Activated T-cell treated with anti-CD3 and anti-CD28 coated beads for 1 hour (primary cell): ENCODE results near the gene AMFR.

Experiments used
- DNase-seq: peaks from one replicate; pipeline ENCODE4 v3.0.0-alpha.2; 2020; ENCODE audit warnings: low read depth

Gene AMFR

DNA sequence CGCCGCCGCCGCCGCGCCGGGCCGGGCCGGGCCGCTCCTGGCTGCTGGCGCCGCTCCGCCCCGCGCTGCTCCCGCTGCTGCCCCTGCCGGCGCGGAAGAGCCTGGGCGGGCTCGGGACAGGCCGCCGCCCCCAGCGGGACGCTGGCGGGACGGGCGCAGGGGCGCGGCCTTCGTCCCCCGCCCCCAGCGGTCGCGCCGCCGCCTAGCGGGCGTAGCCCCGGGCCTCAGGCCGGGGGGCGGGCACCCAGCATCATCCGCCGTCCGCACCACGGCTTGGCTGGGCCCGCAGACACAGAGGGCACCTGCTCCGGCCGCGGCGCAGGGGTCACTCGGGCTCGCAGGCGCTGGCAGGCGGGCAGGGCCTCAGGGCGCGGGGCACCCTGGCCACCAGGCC, at the start of gene AMFR:
Gene AMFR, minus strand, starts transcription at position 107 of the 394 bp plus-strand sequence. CDS start 218 bp downstream, outside the sequence.
- peak; percentile 46 for DNase-seq

DNA sequence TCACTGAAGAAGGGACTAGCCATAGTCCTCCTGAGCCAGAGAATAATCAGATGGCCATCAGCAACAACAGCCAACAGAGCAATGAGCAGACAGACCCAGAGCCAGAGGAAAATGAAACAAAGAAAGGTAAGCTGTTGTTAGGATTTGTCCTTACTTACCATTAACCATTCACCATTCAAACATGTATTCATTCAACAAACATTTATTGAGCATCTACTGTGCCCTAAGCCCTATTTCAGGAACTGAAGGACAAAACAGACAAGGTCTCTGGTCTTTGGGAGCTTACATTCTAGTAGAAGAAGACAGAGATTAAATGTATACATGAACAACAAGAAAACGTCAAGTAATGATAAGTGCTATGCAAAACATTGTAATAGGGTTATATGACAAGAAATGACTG, 45.3 kb upstream of the AMFR start:
- no peak for DNase-seq

DNA sequence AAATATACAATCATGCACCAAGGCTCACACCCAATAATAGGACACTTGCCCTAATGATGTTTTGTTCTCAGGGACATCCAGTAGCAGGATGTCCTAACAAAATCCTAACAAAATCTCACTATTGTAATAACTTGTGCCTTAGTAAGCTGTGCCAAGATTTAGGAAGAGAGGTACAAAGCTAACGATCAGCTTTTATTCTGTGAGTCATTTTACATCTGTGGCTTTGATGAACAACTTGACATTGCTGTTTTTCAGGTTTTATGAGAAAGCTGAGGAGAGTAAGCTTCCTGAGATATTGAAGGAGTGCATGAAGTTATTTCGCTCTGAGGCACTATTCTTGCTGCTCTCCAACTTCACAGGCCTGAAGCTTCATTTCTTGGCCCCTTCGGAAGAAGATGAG, 44.9 kb upstream of the AMFR start:
- no peak for DNase-seq

DNA sequence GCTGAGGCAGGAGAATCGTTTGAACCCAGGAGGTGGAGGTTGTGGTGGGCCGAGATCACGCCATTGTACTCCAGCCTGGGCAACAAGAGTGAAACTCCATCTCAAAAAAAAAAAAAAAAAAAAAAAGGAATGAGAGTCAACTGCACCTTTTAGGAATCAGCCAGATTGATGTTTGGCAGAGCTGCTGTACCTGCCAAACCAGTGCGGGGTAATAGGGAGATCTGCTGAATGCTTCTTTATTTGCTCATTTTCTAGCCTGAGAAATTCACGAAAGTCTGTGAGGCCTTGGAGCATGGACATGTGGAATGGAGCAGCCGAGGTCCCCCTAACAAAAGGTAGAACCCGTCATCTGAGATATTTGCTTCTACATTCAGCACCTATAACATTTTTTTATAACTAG, 44.4 kb upstream of the AMFR start:
- no peak for DNase-seq

DNA sequence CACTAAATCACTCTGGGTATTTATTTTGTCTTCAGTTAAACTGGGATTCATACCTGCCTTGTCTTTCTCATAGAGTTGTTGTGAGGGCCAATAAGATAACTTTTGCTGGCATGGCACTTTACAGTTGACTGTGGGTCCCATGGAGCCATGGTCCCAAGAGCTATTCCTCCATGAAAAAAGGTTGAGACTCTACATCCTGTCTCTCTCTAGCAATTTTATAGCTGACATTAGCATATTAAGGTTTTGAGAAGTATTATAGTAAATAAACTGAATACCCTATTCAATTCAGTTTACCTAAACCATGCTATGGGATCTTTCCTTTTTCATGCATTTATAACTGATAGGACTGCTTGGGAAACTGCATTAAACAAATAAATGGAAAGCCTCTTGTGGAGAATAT, 43.5 kb upstream of the AMFR start:
- DNase-seq: no peak

DNA sequence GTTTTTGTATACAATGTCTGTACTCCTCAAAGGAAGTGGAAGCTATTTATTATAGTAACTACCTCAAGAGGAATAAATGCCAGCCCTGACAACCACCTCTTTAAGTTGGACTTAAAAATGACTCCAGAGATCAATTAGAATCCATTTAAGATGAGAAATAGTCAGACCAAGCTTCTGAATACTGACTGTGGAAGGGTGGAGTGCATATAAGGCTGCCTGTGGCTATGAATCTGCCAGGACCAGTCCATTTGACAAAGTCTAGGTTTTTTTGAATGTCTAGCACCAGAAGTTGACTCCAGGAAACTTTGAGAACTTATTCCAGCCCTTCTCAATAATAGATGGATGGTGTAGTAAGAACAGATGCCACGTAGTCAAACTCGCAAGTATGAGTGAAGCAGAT, 41.0 kb upstream of the AMFR start:
- DNase-seq: no peak

DNA sequence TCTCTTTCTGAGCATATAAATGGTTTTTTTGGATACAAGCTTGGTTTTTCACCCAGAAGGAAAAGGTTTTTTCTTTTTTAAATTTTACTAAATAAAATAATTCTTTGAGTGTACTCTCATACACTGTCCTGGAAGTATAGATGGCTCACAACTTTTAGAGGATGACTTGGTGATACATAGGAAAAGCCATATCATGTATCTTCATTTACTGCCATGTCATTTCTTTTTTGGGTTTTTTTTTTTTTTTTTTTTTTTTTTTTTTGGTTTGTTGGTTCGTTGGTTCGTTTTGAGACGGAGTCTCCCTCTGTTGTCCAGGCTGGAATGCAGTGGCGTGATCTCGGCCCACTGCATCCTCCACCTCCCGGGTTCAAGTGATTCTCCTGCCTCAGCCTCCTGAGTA, 37.8 kb upstream of the AMFR start:
- DNase-seq: no peak

DNA sequence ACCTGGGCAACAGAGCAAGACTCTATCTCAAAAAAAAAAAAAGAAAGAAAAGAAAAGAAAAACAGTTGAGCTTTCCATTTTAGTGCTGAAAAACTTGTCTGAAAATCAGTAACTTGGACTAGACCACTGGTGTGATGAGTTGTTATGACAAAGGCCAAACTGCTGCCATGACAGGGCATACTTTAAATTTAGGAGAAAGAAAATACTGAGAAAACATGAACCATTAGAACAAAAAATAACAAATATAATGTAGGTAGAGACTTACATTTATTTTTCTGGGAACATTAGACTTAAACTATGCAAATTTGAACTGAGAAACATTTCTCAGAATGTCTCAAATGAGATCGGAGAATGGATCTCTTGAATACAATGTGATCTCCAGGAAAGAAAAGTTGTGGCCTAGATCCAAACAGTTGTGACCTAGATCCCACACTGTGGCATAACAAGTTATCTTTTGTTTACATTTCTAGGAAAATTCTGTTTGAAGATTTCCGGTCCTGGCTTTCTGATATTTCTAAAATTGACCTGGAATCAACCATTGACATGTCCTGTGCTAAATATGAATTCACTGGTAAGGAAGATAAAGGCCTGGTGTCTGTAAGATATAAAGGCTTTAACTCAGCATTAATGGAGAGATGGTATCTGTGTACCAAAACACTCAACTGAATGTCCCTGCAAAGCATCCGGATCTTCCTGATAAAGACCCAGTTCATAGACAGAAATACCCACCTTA, 36.9 kb upstream of the AMFR start:
- no peak for DNase-seq

DNA sequence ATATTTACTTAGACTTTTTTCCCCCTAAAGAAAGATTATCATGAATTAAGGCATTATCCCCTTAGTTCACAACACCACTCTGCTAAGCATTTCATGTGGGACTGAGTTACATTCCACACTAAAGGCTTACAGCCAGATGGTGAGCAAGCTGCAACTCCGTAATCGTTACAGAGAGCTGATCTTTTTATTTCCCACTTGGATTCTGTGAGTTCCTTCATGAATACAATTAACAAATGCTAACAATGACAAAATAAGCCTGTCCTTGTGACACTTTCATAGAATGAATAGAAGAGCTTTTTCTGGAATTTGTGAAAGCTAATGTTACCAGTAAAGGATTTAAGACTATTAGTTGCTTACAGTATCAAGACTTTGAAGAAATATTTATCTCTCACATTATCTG, 34.8 kb upstream of the AMFR start:
- no peak for DNase-seq

DNA sequence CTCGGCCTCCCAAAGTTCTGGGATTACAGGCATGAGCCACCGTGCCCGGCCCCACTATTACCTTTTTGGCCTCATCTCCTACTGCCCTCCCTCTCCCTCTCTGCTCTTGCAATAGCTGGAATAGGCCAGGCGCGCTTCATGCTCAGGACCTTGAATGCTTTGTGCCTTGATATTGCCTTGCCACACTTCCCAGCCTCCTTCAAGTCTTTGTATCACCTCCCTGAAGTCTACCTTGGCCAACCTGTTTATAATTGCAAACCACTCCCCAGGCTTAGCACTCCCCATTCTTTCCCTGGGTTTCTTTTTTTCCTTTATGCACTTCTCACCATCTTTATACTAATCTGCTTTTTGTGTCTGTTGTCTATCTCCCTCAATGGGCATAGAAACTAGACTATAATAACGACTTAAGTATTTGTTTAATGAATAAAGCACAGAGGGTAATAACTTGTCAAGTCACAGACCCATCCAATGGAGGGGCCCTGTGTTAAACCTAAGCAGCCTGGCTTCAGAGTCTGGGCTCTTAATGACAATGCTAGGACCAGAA, 32.7 kb upstream of the AMFR start:
- DNase-seq: no peak

DNA sequence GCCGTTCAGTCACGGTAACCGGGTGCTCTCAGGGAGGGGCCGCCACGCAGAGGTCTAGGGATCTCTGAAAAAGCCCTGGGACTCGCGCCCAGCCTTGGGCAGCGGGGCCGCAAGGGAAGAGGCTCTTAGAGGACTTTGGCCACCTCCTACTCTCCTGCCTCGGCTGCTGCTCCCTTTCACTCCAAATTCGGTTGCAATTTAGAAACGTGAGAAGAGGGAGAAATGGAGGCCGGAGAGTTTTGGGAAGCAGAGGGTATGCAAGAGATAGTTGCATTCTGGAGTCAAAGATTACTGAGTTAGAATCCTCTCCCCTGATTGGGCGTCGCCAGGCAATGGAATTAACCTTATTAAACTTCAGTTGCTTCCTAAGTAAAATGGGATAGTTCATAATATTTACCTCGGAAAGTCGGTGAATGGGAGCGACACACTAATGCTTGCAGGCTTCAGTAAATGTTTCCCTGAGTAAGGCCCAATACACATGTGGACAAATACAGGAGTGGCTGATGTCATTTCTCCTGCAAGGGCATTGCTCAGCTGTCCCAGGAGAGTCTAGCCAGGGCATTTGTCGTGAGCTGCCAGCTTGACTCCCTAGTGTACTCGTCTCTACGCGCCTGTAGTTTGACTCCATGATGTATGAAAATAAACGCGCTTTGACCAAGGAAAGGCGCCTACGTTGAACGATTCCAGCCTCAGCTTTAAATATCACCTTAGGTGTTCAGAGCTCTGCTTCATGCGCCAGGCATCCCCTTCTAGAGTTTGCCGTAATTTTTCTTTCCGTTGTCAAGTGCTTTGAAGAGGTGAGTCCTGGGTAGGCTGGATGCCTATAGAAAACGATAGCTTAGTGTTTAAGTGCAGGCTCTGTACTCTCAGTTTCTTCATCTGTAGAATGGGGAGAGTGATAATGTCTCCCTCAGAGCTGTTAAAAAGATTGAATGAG, 26.7 kb upstream of the AMFR start:
- no peak for DNase-seq

DNA sequence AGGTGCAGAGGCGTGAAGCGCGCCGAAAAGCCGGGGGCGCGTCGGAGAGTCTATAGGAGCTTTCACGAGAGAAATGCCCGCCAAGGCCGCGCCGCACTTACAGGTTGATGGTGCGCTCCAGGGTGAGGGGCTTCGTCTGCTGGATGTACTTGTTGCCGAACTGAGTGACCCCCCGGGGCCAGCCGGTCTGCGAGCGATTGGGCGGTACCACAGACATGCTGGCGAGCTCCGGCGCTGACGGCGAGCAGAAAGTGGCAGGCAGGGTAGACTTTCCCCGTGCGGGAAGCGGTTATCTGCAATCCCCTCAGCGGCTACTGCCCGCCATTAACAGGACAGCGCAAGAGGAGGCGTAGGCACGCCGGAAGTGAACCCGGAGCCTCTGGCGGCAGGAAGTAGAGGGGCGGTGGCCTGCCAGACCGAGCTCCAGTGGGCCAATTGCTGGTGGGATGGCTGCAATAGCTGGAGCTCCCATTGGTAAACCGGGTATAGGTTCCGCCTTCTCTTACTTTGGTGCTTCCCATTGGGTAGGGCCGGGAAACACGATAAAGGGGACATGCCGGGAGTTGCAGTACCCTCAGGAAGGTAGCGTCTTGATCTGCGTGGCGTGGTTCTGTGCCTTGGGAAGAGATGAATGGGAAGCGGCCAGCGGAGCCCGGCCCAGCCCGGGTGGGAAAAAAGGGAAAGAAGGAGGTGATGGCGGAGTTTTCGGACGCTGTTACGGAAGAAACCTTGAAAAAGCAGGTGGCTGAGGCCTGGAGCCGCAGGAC, 25.8 kb upstream of the AMFR start, which contains the start of the genes NUDT21 and OGFOD1:
Gene NUDT21, minus strand, starts transcription at position 347 of the 767 bp plus-strand sequence. Its CDS starts 130 bp downstream, at position 217.
Gene OGFOD1, plus strand, starts transcription at position 569 of the 767 bp plus-strand sequence. Its CDS starts 59 bp downstream, at position 628.
- peak; percentile 79 for DNase-seq

DNA sequence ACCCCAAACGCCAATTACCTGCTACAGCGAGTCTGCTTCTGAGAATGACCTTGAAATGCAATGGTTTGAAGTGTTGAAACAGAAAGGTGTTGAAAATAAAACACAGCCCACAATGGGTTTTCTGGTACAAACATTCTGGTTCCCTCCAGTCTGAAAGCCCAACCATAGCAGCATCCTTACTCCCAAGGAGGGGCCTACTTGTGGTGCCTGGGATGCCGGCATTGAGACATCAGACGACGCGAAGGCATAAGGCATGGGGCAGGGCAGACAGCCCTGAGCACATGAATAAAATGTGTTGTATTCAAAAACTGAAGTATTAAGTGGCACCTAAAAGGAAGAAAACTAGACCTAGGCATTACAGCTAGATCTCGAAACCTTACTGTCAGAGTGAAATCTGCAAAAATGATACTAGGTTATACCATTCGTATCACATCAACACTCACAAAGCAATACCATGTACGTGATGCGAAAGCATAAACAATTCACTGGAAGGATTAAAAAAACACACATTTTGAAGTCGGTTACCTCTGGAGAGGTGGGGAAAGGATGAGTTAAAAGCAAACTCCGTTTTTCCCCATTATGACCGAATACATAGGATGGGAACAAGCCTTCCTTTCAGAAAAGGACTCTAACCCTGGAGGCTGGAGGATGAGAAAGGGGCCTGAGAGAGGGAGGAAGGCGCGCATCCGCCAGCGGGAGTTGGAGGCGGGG, 25.1 kb upstream of the AMFR start:
- DNase-seq: peak; percentile 24

DNA sequence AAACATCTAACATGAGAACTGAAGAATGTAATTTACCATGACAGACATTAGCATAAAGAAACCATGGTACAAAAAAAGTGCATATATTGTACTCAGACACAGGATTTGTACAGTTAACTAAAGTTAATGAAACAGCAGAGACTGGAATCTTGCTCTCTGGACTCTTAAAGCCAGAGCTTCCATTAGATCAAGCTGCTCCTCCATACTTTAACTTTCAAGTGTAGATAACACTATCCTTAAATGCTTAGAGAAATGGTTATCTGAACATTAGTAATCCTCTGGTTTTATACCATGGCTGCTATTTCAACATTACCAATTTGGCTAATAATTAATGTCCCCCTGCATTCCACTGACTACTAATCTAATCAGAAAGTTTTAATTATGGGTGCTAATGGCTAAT, 22.7 kb upstream of the AMFR start:
- no peak for DNase-seq

DNA sequence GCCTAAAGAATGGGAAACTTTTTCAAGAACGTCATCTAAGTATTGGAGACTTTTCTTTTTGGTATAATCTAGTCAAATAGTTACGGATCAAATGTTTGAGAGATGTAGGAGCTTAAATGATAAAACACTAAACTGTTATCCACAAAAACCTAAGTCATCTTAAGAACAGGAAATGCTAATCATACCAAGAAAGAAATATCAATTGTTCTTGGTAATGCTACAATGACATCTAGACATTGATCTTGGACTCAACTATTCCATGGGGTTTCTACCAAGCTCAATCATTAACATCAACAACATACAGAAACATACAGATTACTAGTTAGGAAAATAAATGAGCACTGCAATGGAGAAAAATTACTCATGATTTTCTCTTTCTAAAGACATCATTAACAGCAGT, 21.9 kb upstream of the AMFR start:
- DNase-seq: no peak

DNA sequence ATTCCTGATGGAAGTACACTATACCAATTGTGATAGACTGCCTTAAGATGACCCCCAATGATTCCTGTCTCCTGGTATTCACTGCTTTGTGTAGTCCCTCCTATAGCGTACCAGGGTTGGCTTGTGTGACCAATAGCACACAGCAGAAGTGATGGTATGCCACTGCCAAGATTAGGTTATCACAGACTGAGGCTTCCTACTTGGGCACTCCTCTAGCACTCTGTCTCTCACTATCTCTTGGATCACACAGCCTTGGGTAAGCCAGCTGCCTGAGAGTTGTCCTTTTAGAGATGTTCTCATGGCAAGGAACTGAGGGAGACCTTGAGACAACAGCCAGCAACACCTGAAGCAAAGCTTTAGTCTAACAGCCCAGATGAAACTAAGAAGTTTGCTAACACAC, 12.7 kb upstream of the AMFR start:
- DNase-seq: no peak

DNA sequence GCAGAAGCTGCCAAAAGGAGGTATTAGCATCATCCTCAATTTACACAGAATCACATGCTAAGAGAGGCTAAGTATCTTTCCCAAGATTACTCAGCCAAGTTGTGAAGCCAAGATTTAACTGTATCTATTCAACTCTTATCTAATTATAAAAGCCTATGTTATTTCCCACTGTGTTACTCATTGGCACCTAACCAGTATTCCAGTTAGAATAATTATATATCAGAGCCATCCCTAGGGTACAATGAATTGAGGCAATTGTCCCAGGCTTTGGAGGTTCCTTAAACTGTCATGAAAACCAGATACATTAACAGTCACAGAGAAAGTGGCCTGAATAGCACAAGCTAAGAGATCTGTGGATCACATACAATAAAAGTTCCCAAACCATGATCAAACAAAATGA, 10.9 kb upstream of the AMFR start:
- no peak for DNase-seq

DNA sequence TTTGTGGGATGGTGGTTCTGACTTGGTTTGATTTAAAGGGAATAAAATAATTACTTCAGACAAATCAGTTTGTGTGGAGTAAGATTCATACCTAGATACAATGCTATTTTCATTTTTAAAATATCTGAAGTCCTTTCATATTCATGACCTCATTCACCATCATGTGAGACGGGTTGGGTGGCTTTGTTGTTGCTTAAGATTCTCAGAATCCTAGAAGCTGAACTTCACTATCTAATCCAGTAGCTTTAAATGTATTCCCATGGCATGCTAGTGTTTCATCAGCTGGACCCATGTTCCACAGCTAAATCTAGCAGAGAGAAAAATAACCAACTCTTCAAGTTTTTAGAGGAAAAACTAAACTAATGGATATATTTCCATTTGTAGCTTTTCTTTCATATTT, 2.7 kb upstream of the AMFR start:
- no peak for DNase-seq

DNA sequence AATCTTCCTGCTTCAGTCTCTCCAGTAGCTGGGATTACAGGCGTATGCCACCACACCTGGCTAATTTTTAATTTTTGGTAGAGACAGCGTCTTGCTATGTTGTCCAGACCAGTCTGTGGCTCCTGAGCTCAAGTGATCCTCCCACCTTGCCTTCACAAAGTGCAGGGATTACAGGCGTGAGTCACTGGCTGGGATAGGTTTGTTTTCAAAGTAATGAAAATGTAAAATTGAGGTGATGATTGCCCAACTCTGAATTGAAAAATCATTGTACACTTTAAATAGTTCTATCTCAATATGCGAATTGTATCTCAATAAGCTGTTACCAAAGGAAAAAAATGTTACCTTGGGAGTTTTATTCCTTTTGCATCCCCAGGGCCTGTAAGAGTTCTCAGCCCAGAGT, 1.2 kb upstream of the AMFR start:
- no peak for DNase-seq

DNA sequence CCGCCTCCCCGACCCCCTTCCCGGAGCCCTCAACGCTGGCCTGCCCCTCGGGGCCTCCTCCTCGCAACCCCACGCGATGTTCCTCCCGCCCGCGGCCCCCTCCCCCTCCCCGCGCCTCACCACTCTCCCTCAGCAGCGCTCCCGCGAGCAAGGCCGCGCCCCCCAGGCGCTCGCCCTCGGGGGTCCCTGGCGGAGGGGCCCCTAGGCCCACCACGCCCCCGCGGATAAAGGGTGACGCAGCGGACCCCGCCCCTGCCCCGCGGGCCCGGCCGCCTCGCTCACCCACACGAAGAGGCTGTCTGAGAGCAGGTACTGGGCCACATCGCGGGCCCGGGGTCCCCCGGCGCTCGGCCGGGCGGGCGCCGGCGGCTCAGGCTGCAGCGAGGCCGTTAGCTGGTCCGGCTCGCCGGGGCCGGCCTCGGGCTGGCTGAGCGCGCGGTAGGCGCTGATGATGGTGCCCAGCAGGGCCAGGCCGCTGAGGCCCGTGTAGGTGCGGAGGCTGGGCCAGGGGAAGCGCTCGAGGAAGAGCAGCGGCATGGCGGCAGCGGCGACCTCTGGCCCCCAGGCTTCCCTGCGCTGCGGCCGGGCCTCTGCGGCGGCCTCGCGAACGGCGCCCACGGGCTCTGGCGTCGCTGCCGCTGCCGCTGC, 430 bp downstream of the AMFR start:
- peak; percentile 14 for DNase-seq

DNA sequence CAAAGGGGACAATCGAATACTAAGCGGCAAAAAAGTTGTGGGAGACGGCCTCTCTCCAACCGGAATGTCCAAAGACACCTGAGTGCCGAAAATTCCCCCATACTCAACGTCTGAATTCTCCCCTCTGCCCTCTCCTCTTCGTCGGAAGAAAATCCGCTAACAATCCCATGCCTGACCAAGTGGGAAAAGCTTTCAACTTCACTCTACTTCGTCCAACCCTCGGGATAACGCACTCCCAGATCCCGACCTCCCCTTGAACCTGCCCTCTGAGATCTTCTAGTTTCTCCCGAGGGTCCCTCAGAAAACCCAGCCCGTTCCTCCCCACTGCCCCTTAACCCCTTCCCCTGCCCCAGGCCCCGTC, 961 bp downstream of the AMFR start:
- DNase-seq: no peak
